H4 (cell line): ENCODE data around the gene TMEM191C. TPM values are rescaled to one million over a fixed set of nuclear protein-coding genes. Genes with fewer than 3 reads are reported as not detected.
"Not testable (repeated sequence)": the region's sequence is repeated elsewhere in the genome, so short reads cannot be mapped to it uniquely, and the experiment has no call there.

Source experiments
- DNase-seq: peaks from one replicate; pipeline ENCODE4 v3.0.0-alpha.2; 2015; ENCODE audit warnings: low spot score
- total RNA-seq: library from RNA; depleted of rRNA; stranded (reverse); fragments of >200 nt; shearing (Covaris generic); gene quantifications from 2 replicates; pipeline ENCODE4 v1.2.3, GENCODE V29; 2014

TMEM191C gene
- total RNA-seq, 1 experiment from 2014 or later, result 0.25 TPM

DNA sequence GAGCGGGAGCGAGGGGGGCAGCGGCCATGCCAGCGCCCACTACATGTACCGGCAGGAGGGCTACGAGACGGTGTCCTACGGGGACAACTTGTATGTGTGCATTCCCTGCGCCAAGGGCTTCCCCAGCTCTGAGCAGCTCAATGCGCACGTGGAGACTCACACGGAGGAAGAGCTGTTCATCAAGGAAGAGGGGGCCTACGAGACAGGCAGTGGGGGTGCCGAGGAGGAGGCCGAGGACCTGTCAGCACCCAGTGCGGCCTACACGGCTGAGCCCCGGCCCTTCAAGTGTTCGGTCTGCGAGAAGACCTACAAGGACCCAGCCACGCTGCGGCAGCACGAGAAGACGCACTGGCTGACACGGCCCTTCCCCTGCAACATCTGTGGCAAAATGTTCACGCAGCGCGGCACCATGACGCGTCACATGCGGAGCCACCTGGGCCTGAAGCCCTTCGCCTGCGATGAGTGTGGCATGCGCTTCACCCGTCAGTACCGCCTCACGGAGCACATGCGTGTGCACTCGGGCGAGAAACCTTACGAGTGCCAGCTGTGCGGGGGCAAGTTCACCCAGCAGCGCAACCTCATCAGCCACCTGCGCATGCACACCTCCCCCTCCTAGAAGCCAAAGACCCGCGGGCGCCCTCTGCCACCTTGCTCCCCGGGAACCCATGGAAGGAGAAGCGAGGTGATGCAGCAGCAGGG is 20.9 kb upstream of the TMEM191C start:
- no peak for DNase-seq

DNA sequence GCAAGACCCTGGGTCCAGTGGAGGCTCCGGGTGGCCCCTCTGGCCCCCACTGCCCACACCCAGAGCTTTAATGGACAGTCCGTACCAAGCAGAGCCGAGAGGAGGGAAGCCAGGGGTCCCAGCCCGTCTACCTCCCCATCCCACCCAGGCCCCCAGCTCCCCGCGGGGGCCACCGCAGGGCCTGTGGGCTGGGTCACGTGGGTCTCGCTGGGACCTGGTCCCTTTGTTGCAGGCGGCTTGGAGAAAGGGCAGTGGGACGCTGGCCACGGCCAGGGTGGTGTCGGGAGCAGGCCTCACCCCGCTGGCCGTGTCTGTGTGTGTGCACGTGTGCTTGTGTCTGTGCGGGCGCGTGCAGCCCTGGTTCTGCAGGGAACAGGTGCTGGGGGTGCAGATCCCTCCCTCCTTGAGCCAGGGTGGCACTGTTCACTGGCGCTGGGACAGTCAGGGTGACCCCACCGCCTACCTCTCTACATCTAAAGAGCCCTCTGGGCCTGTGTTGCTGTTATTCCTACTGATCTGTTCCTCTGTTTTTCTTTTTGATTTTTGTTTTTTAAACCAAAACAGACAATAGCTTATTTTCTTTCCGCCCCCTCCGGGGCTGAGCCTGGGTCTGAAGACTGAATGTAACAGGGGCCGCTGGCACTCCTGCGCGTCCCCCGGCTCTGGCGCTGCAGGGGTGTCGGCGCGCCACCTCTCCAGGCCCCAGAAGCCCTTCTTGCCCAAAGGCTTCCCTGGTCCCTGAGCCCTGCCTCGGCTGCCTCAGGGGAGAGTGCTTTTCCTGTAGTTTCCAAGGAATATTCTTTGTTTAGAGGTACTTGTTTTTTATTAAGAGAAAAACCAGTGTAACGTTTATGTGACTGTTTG is 20.1 kb upstream of the TMEM191C start:
- DNase-seq, result no peak

DNA sequence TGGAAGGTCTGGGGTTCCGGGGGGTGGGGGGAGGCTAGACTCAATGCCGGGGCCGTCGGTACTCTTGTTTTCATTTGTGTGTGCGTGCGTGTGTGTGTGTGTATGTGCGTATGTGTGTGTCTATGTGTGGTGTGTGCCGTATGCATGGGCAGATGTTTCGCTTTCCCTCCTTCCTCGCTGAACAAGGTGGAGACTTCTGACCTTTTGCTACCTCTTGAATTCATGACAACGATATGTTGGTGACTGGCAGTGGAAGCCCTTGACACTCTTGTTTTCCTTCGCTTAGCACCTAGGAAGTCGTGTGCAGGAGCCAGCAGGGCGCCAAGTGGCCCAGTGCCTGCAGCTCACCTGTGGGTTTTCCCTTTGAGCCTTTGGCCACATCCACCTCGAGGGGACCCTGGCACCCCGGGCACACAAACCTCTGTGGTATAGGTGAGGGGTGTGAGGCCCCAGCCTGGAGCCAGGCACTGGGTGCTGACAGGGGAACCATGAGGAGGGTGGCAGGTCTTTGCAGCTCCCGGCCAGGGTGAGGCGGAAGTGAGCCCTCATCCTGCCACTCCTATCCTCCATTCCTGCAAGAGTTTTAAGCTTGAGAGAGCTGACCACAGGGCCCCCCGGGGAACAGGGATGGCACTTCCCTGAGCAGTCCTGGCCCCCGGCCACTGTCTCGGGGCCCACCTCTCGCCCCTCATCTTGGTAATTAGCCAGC is 19.3 kb upstream of the TMEM191C start:
- DNase-seq, result no peak

DNA sequence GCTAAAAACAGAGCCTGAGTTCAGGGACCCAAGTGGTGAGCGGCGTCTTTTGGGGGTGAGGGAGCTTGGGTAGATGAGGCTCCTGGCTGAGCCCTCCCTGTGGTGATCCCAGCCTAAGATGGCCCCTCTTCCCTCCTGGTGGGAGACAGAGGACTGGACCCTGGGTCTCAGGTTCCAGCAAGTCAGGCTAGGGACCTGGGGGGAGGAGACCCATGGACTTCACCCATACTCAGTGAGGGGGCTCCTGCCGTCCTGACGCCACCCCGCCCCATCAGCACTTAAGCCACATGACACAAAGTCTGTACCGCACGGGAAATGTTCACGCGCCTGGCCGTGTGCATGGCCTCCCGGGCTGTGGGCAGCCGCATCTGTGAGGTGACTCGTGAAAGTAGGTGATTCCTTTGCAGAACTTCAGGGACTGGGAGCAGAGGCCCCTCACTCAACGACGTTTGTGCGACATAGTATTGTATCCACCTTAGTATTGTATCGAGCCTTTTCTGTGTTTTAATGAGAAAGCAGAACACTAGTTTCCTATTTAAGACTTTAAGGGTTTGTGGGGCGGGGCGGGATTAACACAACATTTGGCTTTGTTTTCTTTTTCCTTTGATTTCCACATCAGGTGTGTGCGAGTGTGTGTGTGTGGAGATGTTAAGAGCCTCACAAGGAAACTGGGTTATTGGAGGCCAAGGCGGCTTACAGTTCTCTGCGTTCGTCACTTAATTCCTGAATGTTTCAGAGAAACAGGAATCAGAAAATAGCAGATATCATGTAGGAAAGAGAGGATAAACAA is 18.4 kb upstream of the TMEM191C start:
- no peak for DNase-seq

GRCh38 chr22:21449531-21450319 is 17.5 kb upstream of the TMEM191C start:
- DNase-seq, result no peak

DNA sequence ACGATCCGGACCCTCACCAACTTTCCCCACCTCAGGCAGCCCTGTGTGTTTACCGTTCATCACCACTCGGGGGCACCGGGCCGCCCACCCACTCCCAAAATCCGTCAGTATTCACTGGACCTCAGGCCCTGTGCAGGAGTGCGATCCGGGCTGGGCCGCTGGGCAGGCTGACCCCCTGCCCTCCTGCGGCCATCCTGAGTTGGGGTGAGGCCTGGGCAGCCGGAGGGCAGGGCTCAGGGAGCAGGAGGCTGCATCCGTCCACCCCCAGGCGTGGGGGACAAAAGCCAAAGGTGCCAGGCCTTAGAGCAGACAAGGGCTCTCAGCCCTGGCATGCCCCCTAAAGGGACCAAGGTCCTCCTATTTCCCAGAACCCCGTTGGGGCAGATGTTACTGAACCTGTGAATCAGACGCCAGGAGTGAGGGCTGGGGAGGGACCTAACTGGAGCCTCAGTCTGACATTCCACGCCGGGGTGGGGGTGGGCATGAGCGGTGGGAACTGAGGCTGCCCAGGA is 16.8 kb upstream of the TMEM191C start:
- DNase-seq, result no peak

DNA sequence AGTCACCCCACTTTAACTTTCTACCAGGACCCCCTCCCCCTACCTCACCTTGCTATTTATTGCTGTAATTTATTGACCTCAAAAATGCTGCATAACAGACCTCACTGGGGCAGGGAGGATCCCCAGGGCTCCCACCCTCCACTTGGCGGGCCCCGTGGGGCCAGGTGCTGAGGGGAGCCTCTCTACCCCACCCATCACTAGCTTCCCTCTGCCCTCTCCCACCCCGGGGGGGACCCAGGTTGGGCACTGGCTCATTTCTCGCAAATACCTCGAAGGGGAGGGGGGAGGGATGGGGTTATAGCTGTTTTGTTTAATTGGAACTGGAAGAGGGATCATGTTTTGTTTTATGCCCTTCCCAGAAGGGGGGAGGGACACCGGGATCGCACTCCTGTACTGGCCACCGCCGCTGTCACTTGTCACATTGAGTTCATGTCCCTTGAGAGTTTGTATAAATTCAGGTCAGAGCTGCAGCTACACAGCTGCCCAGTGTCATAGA is 16.3 kb upstream of the TMEM191C start:
- no peak for DNase-seq

- no peak for DNase-seq
These were observed 15.4 kb upstream of the TMEM191C start for GRCh38 chr22:21451545-21452520.

- DNase-seq, result not testable (repeated sequence)
These were observed 14.5 kb upstream of the TMEM191C start for GRCh38 chr22:21452666-21453065.

- not testable (repeated sequence) for DNase-seq
These were observed 12.2 kb upstream of the TMEM191C start for GRCh38 chr22:21454998-21455333.

GRCh38 chr22:21455334-21456089 is 11.7 kb upstream of the TMEM191C start:
- no peak for DNase-seq

DNA sequence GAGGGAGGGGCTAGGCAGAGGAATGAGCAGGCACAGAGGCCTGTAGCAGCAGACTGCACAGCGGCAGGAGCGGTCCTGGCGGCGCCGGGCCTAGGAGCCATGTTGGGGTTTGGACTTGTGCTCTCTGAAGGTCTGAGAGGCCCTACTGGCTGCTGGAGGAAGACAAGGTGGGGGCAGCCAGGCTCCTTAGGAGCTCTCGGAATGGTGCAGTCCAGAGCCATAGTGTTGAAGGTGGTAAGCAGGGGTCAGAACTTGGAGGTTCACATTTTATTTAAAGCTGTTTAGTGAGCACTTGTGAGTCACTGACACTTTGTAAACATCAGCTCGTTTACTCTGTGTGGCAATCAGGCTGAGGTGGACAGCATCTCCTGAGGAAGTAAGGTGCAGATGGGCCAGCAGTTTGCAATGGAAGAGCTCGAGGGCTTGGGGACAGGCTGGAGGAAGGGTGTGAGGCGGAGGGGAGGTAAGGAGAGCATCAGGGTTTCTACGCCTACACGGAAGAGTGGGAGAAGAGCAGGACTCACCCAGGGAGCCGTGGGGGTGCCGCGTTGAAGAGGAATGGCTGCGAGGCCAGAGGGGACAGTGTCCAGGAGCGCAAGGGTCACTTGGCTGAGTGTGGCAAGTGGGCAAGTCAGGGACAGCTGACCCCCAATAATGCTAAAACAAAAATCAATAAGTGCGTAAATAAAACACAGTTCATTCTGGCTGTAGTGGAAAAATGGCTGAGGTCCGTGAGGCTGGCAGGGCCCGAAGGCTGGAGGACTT is 10.0 kb upstream of the TMEM191C start:
- DNase-seq, result peak; percentile 36

- DNase-seq, result not testable (repeated sequence)
These were observed 4.5 kb upstream of the TMEM191C start for GRCh38 chr22:21462672-21463071.

DNA sequence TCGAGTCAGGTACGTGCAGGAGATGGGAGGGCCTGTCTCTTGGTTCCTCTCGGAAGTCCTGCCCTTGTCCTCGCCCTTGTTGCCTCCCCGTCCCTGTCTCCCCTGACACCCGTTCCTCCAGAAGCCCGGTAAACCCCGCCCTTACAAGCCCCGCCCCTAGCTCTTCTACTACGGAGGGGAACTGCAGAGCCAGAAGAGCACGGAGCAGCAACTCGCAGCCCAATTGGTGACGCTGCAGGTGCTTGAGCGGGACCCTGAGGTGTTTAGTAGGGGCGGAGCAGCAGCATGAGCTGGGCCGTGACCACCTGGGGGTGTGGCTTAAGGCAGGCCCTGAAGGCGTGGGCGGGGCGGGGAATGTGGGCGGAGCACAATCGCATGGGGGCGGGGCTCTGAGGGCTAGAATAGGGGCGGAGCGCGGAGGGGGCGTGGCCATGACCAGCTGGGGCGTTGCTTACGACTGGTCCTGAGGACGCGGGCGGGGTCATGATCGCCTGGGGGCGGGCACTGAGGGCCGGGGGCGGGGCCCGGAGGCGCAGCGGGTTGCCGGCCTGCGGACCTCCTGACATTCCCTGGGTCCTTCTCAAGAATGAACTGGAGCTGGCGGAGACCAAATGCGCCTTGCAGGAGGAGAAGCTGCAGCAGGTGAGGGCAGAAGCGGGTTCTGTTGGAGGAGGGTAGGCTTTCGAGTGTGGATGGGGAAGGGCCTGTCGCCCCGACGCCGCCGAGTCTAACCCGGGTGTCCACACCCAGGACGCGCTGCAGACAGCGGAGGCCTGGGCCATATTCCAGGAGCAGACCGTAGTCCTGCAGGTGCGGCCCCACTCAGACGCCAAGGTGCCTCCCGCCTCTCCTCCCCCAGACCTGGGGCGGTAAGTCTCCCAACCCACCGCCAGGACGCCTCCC is 1.3 kb downstream of the TMEM191C start:
- DNase-seq, result not testable (repeated sequence)

- DNase-seq, result not testable (repeated sequence)
These were observed 2.2 kb downstream of the TMEM191C start for GRCh38 chr22:21469097-21469994.

GRCh38 chr22:21472984-21473383 is 5.8 kb downstream of the TMEM191C start:
- not testable (repeated sequence) for DNase-seq
